Measurements from ENCODE around the gene TROAP.

The TROAP gene

GRCh38 chr12:49295082-49295936, 27.7 kb upstream of the TROAP start, which contains the start of gene PRPH:
Gene PRPH (plus strand): TSS chr12:49295147. CDS start chr12:49295201, 54 bp downstream.
- no peak for DNase-seq (ENCODE audit: low spot score)
- in situ Hi-C loops (cut with MboI; ENCODE audit: low pct_unique_long_range_greater_than_20kb, low sequenced_read_pairs, unreplicated experiment) = no loop called here
- TF ChIP-seq CTCF (IDR thresholded peaks at IDR 0.05; ENCODE audit: extremely low read depth, insufficient read depth, missing control alignments) = no peak

- peak; percentile 85 for TF ChIP-seq CTCF (IDR thresholded peaks at IDR 0.05; ENCODE audit: extremely low read depth, insufficient read depth, missing control alignments)
- in situ Hi-C loops (cut with MboI; ENCODE audit: low pct_unique_long_range_greater_than_20kb, low sequenced_read_pairs, unreplicated experiment) = no loop called here
- peak; percentile 92 for DNase-seq (ENCODE audit: low spot score)
These were observed 26.8 kb upstream of the TROAP start for GRCh38 chr12:49296034-49296835.

GRCh38 chr12:49296836-49297694, 26.0 kb upstream of the TROAP start:
- TF ChIP-seq CTCF (IDR thresholded peaks at IDR 0.05; ENCODE audit: extremely low read depth, insufficient read depth, missing control alignments) = peak; percentile 15
- in situ Hi-C loops (cut with MboI; ENCODE audit: low pct_unique_long_range_greater_than_20kb, low sequenced_read_pairs, unreplicated experiment) = no loop called here
- DNase-seq (ENCODE audit: low spot score) = peak; percentile 75

GRCh38 chr12:49297695-49298060, 25.4 kb upstream of the TROAP start:
- no peak for TF ChIP-seq CTCF (IDR thresholded peaks at IDR 0.05; ENCODE audit: extremely low read depth, insufficient read depth, missing control alignments)
- no peak for DNase-seq (ENCODE audit: low spot score)
- in situ Hi-C loops (cut with MboI; ENCODE audit: low pct_unique_long_range_greater_than_20kb, low sequenced_read_pairs, unreplicated experiment) = no loop called here

GRCh38 chr12:49298160-49298559, 24.9 kb upstream of the TROAP start:
- no peak for DNase-seq (ENCODE audit: low spot score)
- in situ Hi-C loops (cut with MboI; ENCODE audit: low pct_unique_long_range_greater_than_20kb, low sequenced_read_pairs, unreplicated experiment) = no loop called here
- TF ChIP-seq CTCF (IDR thresholded peaks at IDR 0.05; ENCODE audit: extremely low read depth, insufficient read depth, missing control alignments) = peak; percentile 22

GRCh38 chr12:49301760-49302159, 21.3 kb upstream of the TROAP start:
- in situ Hi-C loops (cut with MboI; ENCODE audit: low pct_unique_long_range_greater_than_20kb, low sequenced_read_pairs, unreplicated experiment) = no loop called here
- no peak for TF ChIP-seq CTCF (IDR thresholded peaks at IDR 0.05; ENCODE audit: extremely low read depth, insufficient read depth, missing control alignments)
- DNase-seq (ENCODE audit: low spot score) = no peak
